ENCODE measurements around the gene RAB8B. TPM values are rescaled to one million over a fixed set of nuclear protein-coding genes. Genes with fewer than 3 reads are reported as not detected.

The RAB8B gene
- total RNA-seq, 1 experiment from 2014 or later, result 18.2 TPM

- H3K9me3 ChIP-seq, result peaks cover 8% of the 10 kb centered on the region; the same call in 1 of the 2 replicates
- no peak for TF ChIP-seq CTCF (IDR thresholded peaks at IDR 0.05; ENCODE audit: insufficient read depth in 1 of 2, low read depth in 1 of 2, low read length in 1 of 2, severe bottlenecking in 1 of 2, unreplicated experiment in 1 of 2)
- CTCF ChIA-PET, result no interaction called here
- no TSS peak for BruUV-seq (replicated peaks)
- H3K4me3 ChIP-seq (ENCODE audit: low read depth, low read length), result no peak overlapping the region
- no peaks in the 10 kb centered on the region for H3K27me3 Mint-ChIP-seq (ENCODE audit: insufficient read depth, unreplicated experiment)
- DNase-seq, result peak in 1 of 2 experiments; percentile 36
- no peaks in the 10 kb centered on the region for H3K27me3 ChIP-seq (replicated peaks; ENCODE audit: control insufficient read depth, insufficient read depth, low read length)
- H3K27ac Mint-ChIP-seq (ENCODE audit: unreplicated experiment), result no peak overlapping the region
- no peaks in the 10 kb centered on the region for H3K36me3 Mint-ChIP-seq (ENCODE audit: insufficient read depth, unreplicated experiment)
- intact Hi-C loops (cut with micrococcal nuclease; ENCODE audit: unreplicated experiment), result no loop called here
- POLR2A ChIA-PET, result no interaction called here
- no peaks in the 10 kb centered on the region for H3K9me3 Mint-ChIP-seq (ENCODE audit: unreplicated experiment)
- H3K4me1 Mint-ChIP-seq (ENCODE audit: low read depth, unreplicated experiment), result no peaks in the 10 kb centered on the region
- no peak overlapping the region for H3K4me3 Mint-ChIP-seq (ENCODE audit: unreplicated experiment)
- H3K4me1 ChIP-seq, result peaks cover 5% of the 10 kb centered on the region; the same call in 1 of the 2 replicates
- no peaks in the 10 kb centered on the region for H3K36me3 ChIP-seq (ENCODE audit: control insufficient read depth, insufficient read depth, low read length)
Measured at GRCh38 chr15:63246691-63247469, 57.5 kb downstream of the RAB8B start.

GRCh38 chr15:63250312-63250965 lies 61.0 kb downstream of the RAB8B start:
- no peak for DNase-seq
- Histone ChIP-seq H3K4me3 (ENCODE audit: low read depth, low read length) (no peak overlapping the region), H3K36me3 (ENCODE audit: control insufficient read depth, insufficient read depth, low read length) (no peaks in the 10 kb centered on the region), H3K4me1 (peaks cover 5% of the 10 kb centered on the region; the same call in 1 of the 2 replicates), H3K9me3 (no peaks in the 10 kb centered on the region), H3K27me3 (replicated peaks; ENCODE audit: control insufficient read depth, insufficient read depth, low read length) (no peaks in the 10 kb centered on the region)
- BruUV-seq (replicated peaks), result no TSS peak
- no peak for TF ChIP-seq CTCF (IDR thresholded peaks at IDR 0.05; ENCODE audit: insufficient read depth in 1 of 2, low read depth in 1 of 2, low read length in 1 of 2, severe bottlenecking in 1 of 2, unreplicated experiment in 1 of 2)
- CTCF ChIA-PET, result no interaction called here
- no peak overlapping the region for H3K4me3 Mint-ChIP-seq (ENCODE audit: unreplicated experiment)
- intact Hi-C loops (cut with micrococcal nuclease; ENCODE audit: unreplicated experiment), result no loop called here
- no peaks in the 10 kb centered on the region for H3K27me3 Mint-ChIP-seq (ENCODE audit: insufficient read depth, unreplicated experiment)
- H3K27ac Mint-ChIP-seq (ENCODE audit: unreplicated experiment), result no peak overlapping the region
- POLR2A ChIA-PET, result no interaction called here
- no peaks in the 10 kb centered on the region for H3K9me3 Mint-ChIP-seq (ENCODE audit: unreplicated experiment)
- H3K4me1 Mint-ChIP-seq (ENCODE audit: low read depth, unreplicated experiment), result no peaks in the 10 kb centered on the region
- no peaks in the 10 kb centered on the region for H3K36me3 Mint-ChIP-seq (ENCODE audit: insufficient read depth, unreplicated experiment)

GRCh38 chr15:63251701-63252100 lies 62.3 kb downstream of the RAB8B start:
- CTCF ChIA-PET, result no interaction called here
- intact Hi-C loops (cut with micrococcal nuclease; ENCODE audit: unreplicated experiment), result no loop called here
- H3K4me3 Mint-ChIP-seq (ENCODE audit: unreplicated experiment), result no peak overlapping the region

More at GRCh38 chr15:63251701-63252100, 62.3 kb downstream of the RAB8B start:
- no peaks in the 10 kb centered on the region for H3K36me3 Mint-ChIP-seq (ENCODE audit: insufficient read depth, unreplicated experiment)
- H3K4me1 Mint-ChIP-seq (ENCODE audit: low read depth, unreplicated experiment), result peaks cover 8% of the 10 kb centered on the region
- Histone ChIP-seq H3K27me3 (replicated peaks; ENCODE audit: control insufficient read depth, insufficient read depth, low read length) (no peaks in the 10 kb centered on the region), H3K36me3 (ENCODE audit: control insufficient read depth, insufficient read depth, low read length) (no peaks in the 10 kb centered on the region), H3K4me3 (ENCODE audit: low read depth, low read length) (no peak overlapping the region), H3K4me1 (peaks cover 12% of the 10 kb centered on the region), H3K9me3 (no peaks in the 10 kb centered on the region)
- TF ChIP-seq CTCF (IDR thresholded peaks at IDR 0.05; ENCODE audit: insufficient read depth in 1 of 2, low read depth in 1 of 2, low read length in 1 of 2, severe bottlenecking in 1 of 2, unreplicated experiment in 1 of 2), result no peak
- no peaks in the 10 kb centered on the region for H3K9me3 Mint-ChIP-seq (ENCODE audit: unreplicated experiment)
- no peak overlapping the region for H3K27ac Mint-ChIP-seq (ENCODE audit: unreplicated experiment)
- DNase-seq, result no peak
- BruUV-seq (replicated peaks), result no TSS peak
- POLR2A ChIA-PET, result no interaction called here
- H3K27me3 Mint-ChIP-seq (ENCODE audit: insufficient read depth, unreplicated experiment), result no peaks in the 10 kb centered on the region
